GM18867 (cell line): ENCODE data around the gene SLIT3.

ENCODE experiments used
- ATAC-seq: cut with Tn5 transposase; IDR thresholded peaks from one replicate; pipeline ENCODE4 v1.9.1; 2021; ENCODE audit warnings: mild to moderate bottlenecking, moderate library complexity; ENCODE audit not compliant: unreplicated experiment

SLIT3 gene

GRCh38 chr5:168790002-168790635 lies 510.8 kb downstream of the SLIT3 start:
- no peak for ATAC-seq

- ATAC-seq, result no peak
These were observed 512.2 kb downstream of the SLIT3 start for GRCh38 chr5:168788786-168789185.

- no peak for ATAC-seq
These were observed 512.8 kb downstream of the SLIT3 start for GRCh38 chr5:168788107-168788506.

GRCh38 chr5:168786147-168786546 lies 514.8 kb downstream of the SLIT3 start:
- no peak for ATAC-seq

- no peak for ATAC-seq
These were observed 516.5 kb downstream of the SLIT3 start for GRCh38 chr5:168784454-168784853.

GRCh38 chr5:168781941-168782571 lies 518.9 kb downstream of the SLIT3 start:
- ATAC-seq, result no peak

GRCh38 chr5:168780888-168781287 lies 520.1 kb downstream of the SLIT3 start:
- no peak for ATAC-seq

- no peak for ATAC-seq
These were observed 521.6 kb downstream of the SLIT3 start for GRCh38 chr5:168779333-168779732.

GRCh38 chr5:168778536-168778935 lies 522.4 kb downstream of the SLIT3 start:
- no peak for ATAC-seq

- ATAC-seq, result no peak
These were observed 523.3 kb downstream of the SLIT3 start for GRCh38 chr5:168777651-168778050.

GRCh38 chr5:168776070-168776469 lies 524.9 kb downstream of the SLIT3 start:
- no peak for ATAC-seq

GRCh38 chr5:168773226-168773625 lies 527.7 kb downstream of the SLIT3 start:
- ATAC-seq, result no peak

GRCh38 chr5:168772316-168772961 lies 528.5 kb downstream of the SLIT3 start:
- ATAC-seq, result no peak

GRCh38 chr5:168771678-168772077 lies 529.3 kb downstream of the SLIT3 start:
- no peak for ATAC-seq

- ATAC-seq, result no peak
These were observed 529.9 kb downstream of the SLIT3 start for GRCh38 chr5:168770996-168771395.

GRCh38 chr5:168770036-168770498 lies 530.9 kb downstream of the SLIT3 start:
- no peak for ATAC-seq

GRCh38 chr5:168768172-168768571 lies 532.8 kb downstream of the SLIT3 start:
- ATAC-seq, result no peak

- ATAC-seq, result no peak
These were observed 534.6 kb downstream of the SLIT3 start for GRCh38 chr5:168766426-168766700.

- no peak for ATAC-seq
These were observed 535.2 kb downstream of the SLIT3 start for GRCh38 chr5:168765551-168766425.

GRCh38 chr5:168765086-168765550 lies 535.8 kb downstream of the SLIT3 start:
- ATAC-seq, result no peak
